LHCN-M2 (cell line): Measurements from ENCODE around the gene CYTH3. TPM values are rescaled to one million over a fixed set of nuclear protein-coding genes. Genes with fewer than 3 reads are reported as not detected.
"Not testable (repeated sequence)": the region's sequence is repeated elsewhere in the genome, so short reads cannot be mapped to it uniquely, and the experiment has no call there.

Experiments used
- DNase-seq: peaks from one replicate; pipeline ENCODE4 v3.0.0-alpha.2; 2012; ENCODE audit warnings: low read depth
- polyA plus RNA-seq: library from polyadenylated mRNA; unstranded; fragments of >200 nt; gene quantifications from one replicate; pipeline ENCODE4 v1.2.1, GENCODE V29; 2012; ENCODE audit warnings: missing spikeins
- total RNA-seq: library from RNA; depleted of rRNA; stranded (reverse); fragments of >200 nt; gene quantifications from 2 replicates; pipeline ENCODE4 v1.2.3, GENCODE V29; 2014; rRNA removed

CYTH3 gene, protein sequence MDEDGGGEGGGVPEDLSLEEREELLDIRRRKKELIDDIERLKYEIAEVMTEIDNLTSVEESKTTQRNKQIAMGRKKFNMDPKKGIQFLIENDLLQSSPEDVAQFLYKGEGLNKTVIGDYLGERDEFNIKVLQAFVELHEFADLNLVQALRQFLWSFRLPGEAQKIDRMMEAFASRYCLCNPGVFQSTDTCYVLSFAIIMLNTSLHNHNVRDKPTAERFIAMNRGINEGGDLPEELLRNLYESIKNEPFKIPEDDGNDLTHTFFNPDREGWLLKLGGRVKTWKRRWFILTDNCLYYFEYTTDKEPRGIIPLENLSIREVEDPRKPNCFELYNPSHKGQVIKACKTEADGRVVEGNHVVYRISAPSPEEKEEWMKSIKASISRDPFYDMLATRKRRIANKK
- total RNA-seq = 23.9 and 32.7 TPM in 2 replicates
- polyA plus RNA-seq = 39.0 TPM

DNA sequence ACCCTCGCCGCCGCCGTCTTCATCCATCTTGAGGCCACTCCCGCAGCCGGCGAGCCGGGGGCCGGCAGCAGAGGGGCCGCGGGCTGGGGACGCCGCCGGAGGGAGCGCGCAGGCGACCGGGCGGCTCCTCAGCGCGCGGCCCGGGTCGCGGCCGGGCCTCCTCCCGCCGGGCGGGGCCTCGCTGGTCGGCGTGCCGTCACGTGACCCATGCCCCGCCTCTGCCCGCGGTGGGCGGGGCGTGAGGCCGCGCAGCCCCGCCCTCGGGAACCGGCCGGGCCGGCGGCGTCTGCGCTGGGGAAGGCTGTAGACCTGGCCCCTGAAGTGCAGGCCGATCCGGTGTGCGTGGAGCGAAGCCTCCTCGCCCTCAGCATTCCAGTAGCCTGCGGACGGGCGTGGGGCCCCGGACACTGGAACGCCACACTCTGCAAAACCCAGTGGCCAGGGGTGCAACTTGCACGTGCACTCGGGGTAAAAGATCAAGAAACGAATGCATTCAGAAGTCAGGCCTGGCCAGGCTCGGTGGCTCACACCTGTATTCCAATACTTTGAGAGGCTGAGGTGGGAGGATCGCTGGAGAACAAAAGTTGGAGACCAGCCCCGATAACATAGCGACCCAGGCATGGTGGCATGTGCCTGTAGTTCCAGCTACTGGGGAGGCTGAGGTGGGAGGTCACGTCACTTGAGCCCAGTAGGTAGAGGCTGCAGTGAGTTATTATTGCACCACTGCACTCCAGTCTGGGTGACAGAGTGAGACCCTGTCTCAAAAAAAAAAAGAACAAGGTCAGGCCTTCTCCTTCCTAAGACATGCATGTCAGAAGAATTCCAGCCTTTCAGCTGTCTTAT lies at the start of gene CYTH3:
Gene CYTH3 (minus strand): TSS at position 144 of the 843 bp plus-strand sequence. CDS start 117 bp downstream, at position 27.
- DNase-seq = peak; percentile 78

DNA sequence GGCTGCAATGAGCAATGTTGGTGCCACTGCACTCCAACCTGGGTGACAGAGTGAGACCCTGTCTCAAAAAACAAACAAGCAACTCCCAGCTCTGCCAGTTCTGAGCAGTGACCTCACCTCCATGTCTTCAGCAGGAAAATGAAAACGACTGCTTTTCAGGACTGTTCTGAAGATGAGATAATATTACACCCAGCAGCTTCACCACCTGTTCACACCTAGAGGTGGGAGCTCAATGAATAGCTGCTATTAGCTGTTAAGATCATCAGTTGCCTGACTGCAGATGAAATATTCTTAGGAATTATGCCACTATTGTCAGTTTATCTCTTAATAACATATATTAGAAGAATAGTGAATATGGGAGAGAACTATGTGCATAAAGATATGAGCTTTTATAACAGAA lies 48.4 kb upstream of the CYTH3 start:
- no peak for DNase-seq

DNA sequence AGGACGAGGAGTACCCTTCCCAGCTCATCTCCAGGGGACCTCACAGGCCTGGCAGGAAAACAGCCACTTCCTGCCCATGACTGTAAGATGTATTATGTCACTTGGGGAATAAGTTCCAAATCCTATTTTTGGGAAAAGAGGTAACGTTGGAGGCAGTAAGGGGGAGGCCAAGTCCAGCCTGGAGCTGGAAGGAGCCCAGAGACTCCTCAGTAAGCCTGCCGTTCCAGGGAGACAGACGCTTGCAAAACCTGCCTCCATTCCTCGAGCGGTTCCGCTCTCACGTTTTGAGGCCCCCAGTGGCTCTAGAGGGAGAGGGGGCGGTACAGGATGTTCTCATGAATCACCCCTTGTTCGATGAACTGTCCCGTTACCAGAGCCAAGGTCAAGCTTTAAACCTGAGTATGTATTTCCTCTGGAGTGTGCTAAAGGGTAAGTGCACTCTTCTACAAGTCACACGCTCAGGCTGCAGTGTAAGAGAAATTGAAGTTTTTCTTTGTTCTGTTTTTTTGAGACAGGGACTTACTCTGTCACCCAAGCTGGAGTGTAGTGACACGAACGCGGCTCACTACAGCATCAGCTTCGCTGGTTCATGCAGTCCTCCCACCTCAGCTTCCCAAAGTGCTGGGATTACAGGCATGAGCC lies 45.5 kb upstream of the CYTH3 start:
- peak; percentile 86 for DNase-seq

DNA sequence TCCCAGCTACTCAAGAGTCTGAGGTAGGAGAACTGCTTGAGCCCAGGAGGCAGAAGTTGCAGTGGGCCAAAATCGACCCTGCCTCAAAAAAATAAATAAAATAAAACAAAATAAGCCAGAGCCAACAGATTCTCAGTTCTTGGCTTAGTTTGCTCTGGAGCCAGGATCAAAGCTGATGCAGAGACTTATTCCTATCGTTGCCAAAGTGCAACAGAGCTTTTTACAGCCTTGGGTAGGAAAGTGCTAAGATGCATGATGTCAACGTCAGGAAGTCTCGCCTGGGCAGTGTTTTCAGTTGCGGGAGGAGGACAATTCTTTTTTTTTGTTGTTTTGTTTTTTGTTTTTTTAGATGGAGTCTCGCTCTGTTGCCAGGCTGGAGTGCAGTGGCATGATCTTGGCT lies 43.8 kb upstream of the CYTH3 start:
- no peak for DNase-seq

DNA sequence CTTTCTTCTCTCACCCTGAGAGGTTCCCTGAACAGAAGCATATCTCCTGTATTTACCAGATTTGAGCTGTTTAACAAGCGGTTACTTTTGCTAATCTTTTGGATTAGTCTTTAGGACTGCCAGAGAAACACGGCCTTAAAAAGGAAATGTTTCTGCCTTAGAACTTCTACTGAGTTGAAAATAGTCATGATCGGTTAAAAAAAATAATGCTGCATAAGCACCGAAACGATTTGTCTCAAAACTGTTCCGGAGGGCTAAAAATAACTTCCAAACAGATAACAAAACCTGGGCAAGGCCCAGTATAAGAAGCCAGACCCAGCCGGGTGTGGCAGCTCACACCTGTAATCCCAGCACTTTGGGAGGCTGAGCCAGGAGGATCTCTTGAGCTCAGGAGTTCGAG lies 43.3 kb upstream of the CYTH3 start:
- no peak for DNase-seq

DNA sequence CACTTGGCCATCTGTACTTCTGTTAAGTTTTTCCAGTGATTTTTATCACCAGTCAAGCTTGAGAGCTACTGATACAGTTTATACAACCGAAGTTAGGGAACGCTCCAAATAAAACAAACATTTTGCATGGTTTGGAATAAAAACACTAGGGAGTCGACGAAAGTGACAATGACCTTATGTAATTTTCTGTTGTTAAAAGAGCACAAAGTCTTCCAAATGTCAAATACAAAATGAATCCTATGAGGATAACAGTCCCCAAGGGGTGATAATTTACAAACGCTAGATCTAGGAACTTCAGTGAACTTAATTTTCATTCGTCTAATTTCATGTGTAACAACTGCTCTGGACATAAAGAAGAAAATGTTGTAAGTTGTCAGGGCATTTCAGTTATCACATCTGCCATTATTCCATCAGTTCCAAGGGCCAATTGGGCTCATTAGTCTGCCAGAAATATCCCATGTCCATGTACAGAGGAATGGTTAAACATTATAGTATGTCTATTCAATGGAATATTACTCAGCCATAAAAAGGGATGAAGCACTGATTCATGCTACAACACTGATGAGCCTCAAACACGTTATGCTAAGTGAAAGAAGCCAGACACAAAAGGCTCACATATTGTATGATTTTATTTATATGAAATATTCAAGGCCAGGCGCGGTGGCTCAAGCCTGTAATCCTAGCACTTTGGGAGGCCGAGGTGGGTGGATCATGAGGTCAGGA lies 38.0 kb upstream of the CYTH3 start:
- DNase-seq = no peak

DNA sequence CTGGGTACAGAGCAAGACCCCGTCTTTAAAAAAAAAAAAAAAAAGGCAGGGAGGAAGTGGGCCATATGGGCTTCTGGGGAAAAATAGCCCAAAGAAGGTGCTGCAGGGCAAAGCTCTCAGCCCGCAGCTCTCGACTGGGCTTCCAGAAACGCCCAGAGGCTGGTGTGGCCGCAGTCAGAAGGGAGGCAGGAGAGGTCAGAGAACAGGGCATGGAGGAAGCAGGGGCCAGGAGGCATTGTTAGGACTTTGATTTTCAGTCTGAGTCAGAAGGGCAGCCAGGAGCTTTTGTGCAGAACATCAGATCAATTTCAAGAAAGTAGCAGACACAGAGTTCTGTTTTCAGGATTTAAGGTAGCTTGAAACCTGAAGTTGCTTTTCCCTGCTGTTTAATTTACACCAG lies 35.3 kb upstream of the CYTH3 start:
- DNase-seq = no peak

DNA sequence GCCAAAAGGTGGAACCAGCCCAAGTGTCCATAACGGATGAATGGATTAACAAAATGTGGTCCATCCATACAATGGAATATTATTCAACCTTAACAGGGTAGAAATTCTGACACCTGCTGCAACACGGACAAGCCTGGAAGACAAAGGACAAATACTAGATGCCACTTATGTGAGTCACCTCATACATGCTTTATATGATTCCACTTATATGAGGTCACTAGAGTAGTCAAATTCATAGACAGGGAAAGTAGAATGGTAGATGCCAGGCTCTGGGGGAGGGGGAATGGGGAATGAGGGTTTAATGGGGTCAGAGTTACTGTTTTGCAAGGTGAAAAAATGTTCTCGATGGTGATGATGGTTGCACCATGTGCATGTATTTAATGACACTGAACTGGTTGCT lies 34.0 kb upstream of the CYTH3 start:
- peak; percentile 88 for DNase-seq

DNA sequence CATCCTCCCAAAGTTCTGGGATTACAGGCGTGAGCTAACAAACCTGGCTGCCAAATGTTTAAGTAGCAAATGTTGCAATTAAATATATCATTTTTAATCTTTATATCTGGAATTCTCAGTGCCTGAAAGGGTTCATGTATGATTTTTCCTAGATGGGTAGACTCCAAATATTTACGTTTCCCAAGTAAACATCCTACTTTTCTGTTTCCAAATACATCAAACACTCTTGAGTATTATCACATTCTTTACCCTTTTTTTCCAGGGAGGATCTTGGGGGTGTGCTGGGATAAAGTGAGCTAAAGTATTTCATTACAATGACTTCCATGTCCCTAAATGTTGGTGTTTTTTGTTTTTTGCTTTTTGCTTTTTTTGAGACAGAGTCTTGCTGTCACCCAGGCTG lies 32.9 kb upstream of the CYTH3 start:
- no peak for DNase-seq

DNA sequence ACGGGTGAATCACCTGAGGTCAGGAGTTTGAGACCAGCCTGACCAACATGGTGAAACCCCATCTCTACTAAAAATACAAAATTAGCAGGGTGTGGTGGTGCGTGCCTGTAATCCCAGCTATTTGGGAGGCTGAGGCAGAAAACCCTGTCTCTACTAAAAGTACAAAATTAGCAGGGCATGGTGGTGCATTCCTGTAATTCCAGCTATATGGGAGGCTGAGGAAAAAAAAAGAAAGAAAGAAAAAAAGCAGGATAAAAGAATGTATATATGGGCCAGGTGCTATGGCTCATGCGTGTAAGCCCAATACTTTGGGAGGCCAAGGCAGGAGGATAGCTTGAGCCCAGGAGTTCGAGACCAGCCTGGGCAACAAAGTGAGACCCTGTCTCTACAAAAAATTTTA lies 29.0 kb upstream of the CYTH3 start:
- not testable (repeated sequence) for DNase-seq

DNA sequence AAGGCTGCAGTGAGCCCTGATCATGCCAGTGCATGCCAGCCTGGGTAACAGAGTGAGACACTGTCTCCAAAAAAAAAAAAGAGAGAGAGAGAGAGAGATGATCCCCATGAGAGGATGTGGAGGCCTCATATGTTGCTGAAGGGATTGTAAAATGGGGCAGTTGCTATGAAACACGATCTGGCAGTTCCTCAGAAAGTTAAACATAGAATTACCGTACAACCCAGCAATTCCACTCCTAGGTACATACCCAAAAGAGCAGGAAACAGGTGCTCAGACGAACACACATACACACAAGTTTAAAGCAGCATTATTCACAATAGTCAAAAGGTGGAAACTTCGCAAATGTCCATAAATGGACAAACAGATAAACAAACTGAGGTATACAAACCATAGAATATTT lies 27.4 kb upstream of the CYTH3 start:
- no peak for DNase-seq

DNA sequence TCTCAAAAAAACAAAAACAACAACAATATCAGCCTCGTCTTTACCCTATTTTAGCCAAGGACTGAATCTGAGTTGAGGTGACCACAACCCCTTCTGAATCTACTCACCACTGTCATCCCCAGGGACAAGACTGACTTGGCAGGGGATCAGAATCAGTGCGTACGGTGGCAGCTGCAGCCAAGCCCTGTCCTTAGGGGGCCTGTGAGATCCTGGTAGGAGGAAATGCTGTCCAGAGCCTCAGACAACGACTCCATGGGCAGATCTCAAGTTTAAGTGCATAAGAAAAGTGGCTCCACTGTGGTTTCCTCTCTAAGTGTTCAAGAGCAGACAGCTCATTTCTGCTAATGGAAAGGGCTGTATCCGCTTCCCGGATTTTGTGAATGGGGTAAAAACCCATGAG lies 22.4 kb upstream of the CYTH3 start:
- peak; percentile 97 for DNase-seq

DNA sequence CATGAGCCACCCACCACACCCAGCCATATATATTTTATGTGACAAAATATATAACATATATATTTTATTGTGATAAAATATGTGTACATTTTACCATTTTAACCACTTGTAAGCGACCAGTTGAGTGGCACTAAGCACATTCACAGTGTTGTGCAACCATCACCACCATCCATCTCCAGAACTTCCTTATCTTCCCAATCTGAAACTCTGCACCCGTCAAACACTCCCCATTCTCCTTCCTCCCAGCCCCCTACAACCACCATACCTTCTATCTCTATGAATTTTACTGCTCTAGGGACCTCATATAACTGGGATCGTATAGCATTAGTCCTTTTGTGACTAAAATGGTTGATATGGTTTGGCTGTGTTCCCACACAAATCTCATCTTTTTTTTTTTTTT lies 20.8 kb upstream of the CYTH3 start:
- DNase-seq = no peak

DNA sequence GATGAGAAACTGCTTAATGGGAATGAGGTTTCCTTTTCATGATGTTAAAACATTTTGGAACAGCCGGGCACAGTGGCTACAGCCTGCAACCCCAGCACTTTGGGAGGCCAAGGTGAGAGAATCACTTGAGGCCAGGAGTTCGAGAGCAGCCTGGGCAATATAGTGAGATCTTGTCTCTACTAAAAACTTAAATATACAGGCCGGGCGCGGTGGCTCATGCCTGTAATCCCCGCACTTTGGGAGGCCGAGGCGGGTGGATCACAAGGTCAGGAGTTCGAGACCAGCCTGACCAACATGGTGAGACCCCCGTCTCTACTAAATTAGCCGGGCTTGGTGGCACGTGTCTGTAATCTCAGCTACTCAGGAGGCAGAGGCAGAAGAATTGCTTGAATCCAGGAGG lies 19.5 kb upstream of the CYTH3 start:
- not testable (repeated sequence) for DNase-seq

DNA sequence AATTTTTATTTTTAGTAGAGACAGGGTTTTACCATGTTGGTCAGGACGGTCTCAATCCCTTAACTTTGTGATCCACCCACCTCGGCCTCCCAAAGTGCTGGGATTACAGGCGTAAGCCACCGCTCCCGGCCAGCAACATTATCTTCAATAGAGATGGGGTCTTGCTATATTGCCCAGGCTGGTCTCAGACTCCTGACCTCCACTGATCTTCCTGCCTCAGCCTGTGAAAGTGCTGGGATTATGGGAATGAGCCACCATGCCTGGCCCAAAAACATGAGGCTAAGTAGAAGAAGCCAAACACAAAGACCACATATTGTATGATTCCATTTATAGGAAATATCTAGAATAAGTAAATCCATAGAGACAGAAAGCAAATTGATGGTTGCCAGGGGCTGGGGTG lies 19.1 kb upstream of the CYTH3 start:
- DNase-seq = no peak

DNA sequence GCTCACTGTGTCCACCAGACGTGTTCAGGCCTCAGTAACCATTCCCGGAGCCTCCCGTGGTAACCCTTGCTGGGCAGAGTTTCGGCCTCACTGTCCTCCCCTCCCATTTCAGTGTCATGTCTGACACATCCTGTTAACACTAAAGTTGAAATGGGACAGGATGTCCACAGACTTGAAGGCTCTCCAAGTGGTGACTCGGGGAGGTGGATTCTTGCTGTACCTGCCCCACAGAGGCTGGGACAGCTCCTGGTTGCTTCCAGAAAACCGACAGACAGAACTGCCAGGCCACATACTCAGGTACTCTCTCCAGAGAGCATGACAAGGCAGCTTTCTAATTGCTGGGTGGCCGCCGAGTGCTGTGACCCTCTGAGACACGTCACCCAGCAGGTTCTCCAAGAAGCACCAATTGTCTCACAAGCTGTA lies 17.9 kb upstream of the CYTH3 start:
- DNase-seq = peak; percentile 35

DNA sequence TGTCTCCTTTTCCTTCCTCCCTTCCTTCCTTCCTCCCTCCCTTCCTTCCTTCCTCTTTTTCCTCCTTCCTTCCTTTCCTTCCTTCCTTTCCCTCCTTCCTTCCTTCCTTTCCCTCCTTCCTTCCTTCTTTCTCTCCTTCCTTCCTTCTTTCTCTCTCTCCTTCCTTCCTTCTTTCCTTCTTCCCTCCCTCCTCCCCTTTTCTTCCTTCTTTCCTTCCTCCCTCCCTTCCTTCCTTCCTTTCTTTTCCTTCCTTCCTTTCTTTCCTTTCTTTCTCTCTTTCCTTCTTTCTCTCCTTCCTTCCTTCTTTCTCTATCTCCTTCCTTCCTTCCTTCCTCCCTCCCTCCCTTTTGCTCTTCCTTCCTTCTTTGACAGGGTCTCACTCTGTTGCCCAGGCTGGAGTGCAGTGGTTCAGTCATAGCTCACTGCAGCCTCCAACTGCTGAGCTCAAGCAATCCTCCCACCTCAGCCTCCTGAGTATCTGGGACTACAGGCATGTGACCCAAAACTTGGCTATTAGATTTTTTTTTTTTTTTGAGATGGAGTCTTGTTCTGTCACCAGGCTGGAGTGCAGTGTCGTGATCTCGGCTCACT lies 15.9 kb upstream of the CYTH3 start:
- no peak for DNase-seq

DNA sequence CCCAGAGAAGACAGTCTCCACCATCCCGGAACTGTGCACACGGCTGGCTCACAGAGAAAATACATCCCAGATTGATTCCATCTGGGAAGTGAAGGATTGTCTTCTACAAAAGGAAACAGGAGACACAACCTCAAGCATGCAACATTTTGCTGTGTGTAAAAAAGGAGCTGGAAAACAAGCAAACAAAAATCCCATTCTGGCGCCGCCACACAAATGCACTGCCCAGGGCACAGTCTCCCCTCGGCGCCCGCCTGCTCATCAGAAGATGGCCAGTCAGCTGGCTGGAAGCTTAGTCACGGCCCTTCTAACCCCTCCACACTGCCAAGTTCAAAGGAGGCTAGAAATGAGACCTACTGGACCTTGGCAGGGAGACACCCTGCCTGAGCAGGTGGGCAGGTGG lies 14.1 kb upstream of the CYTH3 start:
- DNase-seq = no peak

DNA sequence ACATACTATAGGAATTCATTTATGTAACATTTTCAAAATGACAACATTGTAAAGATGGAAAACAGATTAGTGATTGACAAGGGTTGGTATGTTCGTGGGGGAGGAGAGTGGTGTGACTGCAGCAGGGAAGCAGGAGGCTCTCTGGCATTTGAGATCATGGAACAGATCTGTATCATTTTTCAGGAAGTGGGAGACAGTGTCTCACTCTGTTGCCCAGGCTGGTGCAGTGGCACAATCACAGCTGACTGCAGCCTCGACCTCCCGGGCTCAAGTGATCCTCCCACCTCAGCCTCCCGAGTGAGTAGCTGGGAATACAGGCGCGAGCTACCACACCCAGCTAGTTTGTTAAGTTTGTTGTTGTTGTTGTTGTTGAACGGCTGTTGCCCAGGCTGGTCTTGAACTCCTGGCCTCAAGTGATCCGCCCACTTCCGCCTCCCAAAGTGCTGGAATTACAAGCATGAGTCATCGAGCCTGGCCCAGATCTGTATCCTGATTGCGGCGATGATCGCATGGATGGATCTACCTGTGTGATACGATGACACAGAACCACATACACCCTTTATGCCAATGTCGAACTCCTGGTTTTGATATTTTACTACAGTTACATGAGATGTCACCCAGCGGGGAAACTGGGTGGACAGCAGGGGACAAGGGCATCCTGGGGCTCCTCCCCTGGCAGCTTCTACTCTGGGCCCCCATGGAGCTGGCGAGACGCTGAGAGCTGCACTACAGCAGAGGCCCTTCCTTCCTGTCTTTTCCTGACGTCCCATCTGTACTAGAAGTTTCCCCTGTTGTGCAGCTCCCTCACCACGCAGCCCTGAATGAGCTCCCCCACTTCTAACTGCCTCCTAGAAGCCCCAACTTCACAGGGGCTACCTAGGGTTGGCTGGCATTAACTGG lies 12.3 kb upstream of the CYTH3 start:
- DNase-seq = peak; percentile 21

DNA sequence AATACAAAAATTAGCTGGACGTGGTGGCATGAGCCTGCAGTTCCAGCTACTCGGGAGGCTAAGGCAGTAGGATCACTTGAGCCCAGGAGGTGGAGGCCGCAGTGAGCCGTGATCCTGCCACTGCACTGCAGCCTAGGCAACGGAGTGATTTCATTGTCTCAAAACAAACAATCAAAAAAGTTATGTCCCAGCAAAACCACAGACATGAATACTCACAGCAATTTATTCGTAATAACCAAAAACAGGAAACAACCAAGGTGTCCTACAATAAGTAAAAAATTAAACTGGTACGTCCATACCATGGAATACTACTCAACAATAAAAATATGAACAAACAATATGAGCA lies 11.6 kb upstream of the CYTH3 start:
- DNase-seq = peak; percentile 78
